Fibroblast of villous mesenchyme (primary cell): ENCODE measurements around the gene PNCK. TPM values are rescaled to one million over a fixed set of nuclear protein-coding genes. Genes with fewer than 3 reads are reported as not detected.
A peak's percentile ranks its signal among the peaks of the same experiment; 100 is the strongest.

Experiments used
- DNase-seq: peaks from one replicate; pipeline ENCODE4 v3.0.0-alpha.2; 2010; ENCODE audit warnings: low read depth
- H3K4me3 ChIP-seq: 2 replicates; pipeline ENCODE4 v1.5.1; 2011; ENCODE audit warnings: low read depth, mild to moderate bottlenecking, low read length
- total RNA-seq: library from RNA; depleted of rRNA; stranded (reverse); fragments of >200 nt; gene quantifications from 2 replicates; pipeline ENCODE4 v1.2.3, GENCODE V29; 2012
- TF ChIP-seq, protein P1 (sequence below): IDR thresholded peaks from 2 replicates; pipeline ENCODE4 v1.5.1; 2012; ENCODE audit warnings: low read depth, mild to moderate bottlenecking, low read length; ENCODE audit not compliant: insufficient read depth

The PNCK gene
- total RNA-seq, 1 donor, result under 0.01 TPM

DNA sequence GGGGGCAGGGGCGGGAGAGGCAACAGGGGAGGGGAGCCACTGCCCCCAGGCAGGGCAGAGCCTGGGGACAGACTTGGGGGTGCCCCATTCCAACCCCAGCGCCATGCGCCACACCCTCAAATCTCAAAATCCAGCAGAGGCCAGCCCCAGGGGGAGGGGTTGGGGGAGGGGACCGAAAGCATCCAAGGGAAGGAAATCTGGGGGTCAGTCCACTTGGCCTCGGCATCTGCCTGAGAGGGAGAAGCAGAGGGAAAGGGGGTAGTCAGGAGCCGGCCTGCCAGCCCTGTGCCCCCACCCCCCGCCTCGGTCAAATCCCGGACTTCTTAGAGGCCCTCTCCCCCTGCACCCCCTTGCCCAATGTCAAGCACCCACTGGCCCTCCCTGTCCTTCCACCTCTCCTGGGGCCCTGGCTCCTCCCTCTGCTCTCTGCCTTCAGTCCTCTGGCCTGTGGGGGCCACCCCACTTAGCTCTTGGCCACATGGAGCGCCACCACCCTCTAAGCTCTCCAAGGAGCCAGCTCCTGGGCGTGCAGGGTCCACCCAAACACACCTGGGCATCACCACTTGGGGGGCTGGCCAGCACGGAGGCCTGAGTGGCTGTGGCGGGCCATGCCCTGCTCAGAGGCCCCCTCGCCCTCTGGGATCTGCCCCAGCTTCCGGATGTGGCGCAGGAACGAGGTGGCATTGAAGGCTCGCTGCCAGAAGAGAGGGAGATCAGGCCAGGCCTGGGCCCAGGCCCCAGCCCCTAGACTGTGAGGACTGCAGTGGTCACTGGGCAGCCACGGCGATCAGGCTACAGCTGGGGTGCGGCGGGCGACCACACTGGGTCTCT, 3.5 kb downstream of the PNCK start:
- TF ChIP-seq, protein P1, sequence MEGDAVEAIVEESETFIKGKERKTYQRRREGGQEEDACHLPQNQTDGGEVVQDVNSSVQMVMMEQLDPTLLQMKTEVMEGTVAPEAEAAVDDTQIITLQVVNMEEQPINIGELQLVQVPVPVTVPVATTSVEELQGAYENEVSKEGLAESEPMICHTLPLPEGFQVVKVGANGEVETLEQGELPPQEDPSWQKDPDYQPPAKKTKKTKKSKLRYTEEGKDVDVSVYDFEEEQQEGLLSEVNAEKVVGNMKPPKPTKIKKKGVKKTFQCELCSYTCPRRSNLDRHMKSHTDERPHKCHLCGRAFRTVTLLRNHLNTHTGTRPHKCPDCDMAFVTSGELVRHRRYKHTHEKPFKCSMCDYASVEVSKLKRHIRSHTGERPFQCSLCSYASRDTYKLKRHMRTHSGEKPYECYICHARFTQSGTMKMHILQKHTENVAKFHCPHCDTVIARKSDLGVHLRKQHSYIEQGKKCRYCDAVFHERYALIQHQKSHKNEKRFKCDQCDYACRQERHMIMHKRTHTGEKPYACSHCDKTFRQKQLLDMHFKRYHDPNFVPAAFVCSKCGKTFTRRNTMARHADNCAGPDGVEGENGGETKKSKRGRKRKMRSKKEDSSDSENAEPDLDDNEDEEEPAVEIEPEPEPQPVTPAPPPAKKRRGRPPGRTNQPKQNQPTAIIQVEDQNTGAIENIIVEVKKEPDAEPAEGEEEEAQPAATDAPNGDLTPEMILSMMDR, result no peak
- no peak overlapping the region for H3K4me3 ChIP-seq
- DNase-seq, result no peak

DNA sequence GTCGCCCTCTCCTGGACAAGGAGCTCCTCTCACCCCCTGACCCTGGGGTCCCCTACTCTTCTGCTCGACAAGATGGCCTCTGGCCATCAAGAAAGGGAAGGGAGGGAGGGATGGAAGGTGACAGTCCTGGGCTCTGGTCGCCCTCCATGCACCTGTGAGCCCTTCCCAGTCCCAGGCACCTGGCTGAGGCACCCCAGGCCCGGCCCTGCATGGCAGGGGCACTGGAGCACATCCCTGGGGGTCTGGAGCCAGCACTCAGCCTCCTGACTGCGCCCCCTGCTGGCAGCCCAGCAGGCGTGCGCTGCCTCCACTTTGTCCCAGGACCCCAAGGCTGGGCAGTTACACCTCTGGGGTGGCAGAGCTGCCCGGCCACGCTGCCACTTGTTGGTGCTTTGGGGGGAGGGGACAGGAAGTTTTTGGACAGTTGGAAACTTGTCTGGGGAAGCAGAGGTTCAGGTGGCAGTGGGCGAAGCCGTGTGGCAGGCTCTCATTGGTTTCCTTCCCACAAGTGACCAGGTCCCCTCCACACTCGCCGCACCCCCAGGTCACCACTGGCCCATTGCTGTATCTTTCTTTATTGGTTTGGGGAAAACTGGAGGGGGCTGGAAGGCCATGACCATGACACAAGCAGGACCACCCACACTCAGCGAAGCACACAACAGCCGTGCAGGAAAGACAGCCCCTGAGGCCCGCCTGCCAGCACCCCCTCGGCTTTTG, 4.3 kb downstream of the PNCK start:
- no peak for DNase-seq
- no peak overlapping the region for H3K4me3 ChIP-seq
- TF ChIP-seq, protein P1, result peak; percentile 61

DNA sequence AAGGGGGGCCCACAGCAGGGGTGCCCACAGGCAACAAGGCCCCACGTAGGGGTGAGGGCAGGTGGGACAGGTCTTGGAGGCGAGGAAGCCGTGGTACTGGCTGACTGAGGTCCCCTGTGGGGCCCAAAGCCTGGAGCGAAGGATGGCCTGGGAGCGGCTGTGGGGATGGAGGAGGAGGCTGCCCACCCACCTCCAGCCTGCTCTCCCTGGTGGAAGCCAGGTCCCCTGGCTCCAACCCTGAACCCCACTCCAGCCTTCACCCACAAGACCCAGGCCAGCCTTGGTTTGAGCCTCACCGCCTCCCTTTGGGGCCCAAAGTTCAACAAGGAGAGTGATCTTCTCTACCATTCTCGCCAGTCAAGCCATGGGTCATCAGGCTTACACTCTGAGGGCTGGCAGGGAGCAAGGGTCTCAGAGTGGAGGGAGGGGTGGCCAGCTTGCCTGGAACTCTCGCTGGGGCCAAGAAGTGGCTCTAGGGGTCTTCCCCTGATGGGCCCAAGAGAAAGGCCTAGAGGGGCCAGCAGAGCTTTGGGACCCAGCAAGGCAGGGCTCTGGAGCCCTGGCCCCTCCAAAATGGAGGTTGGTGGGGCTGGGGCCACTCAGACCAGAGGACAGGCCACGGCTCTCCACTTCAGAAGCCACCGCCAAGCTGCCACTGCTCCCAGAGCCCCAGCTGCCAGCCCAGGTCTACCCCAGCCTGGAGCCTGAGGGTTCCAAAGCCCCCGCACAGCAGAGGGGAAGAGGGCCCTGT, 5.0 kb downstream of the PNCK start:
- H3K4me3 ChIP-seq, result no peak overlapping the region
- DNase-seq, result no peak
- TF ChIP-seq, protein P1, result no peak

DNA sequence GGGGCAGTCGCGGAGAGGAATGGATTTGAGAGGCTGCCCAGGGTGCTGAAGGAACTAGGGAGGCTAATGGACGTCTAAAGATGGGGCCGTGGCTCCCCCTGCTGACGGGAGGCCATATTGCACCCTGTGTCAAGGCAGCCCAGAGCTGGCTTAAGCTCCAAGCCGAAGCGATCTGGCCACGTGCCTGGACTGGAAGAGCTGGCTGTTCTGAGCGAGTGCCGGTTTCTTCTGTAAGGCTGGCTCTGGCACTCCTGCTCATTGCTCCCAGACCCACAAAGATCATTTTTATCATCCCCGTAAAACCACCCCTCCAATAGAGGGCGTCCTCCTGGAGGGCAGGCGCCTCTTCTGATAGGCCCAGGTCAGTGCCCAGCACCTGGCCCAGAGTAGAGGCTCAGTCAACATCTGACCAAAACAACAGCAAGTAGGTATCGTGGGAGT, 5.6 kb downstream of the PNCK start:
- TF ChIP-seq, protein P1, result peak; percentile 66
- H3K4me3 ChIP-seq, result no peak overlapping the region
- DNase-seq, result peak; percentile 64

DNA sequence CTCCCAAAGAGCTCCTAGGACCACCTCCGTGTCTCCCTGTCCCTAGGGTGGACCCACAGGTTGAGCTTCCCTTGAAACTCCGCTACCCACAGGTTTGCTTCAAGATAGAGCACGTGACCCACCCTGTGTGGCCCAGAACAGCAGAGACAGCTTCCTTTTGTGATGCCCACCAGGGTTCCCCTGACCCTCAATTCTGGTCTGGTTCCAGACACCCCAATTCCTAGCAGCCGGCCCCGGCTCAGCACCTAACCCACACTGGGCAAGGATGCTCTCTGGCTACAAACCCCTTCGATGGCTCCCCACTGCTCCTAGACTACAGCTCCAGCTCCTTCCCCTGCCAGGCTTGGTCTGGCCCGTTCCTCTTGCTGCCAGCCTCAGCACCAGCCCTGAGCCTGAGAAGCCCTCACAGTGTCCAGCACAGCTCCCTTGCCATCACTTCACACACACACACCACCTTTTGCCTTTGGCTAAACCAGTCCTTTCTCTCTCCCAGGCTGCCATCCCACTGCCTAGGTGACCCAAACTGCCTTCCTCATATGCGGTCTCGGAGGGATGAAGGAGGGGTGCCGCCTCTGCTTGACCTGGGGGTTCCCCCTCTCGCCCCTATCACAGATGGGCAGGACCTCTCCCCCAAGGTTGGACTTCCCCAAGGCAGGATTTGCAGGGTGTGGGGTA, 6.2 kb downstream of the PNCK start:
- DNase-seq, result no peak
- no peak overlapping the region for H3K4me3 ChIP-seq
- TF ChIP-seq, protein P1, result no peak

DNA sequence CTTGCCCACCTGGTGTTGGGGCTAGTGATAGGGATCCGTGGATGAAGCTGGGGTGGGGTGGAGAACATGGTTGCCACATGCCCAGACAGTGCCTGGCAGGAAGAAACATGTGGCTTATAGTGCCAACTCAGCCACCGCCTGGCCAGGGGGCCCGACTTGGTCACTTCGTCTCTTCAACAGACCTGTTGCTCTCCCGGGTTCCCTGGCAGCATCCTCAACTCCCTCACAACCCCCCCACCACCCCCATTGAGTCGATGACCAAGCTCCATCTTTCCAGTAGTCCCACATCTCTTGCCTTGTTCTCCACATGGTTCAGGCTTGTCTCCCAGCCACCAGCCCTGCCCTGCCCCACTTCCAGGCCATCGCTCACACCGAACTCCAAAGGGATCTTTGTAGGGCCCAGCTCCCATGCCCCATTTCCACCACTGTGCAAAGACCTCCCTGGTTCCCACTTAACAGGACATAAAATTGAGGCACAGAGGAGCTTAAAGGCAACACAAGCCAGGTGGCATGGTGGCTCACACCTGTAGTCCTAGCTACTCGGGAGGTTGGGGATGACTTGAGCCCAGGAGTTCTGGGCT, 7.8 kb downstream of the PNCK start:
- no peak for DNase-seq
- no peak overlapping the region for H3K4me3 ChIP-seq
- TF ChIP-seq, protein P1, result no peak
